ENCODE measurements around the gene CCDC201.

CCDC201 gene

GRCh38 chr7:45892407-45893035, 19.6 kb upstream of the CCDC201 start:
- no peak for DNase-seq

- no peak for DNase-seq
Observed at GRCh38 chr7:45891462-45892402, 18.9 kb upstream of the CCDC201 start.

- no peak for DNase-seq
Observed at GRCh38 chr7:45890902-45891461, 18.1 kb upstream of the CCDC201 start.

GRCh38 chr7:45890125-45890901, 17.4 kb upstream of the CCDC201 start:
- DNase-seq, result no peak

GRCh38 chr7:45889367-45890067, 16.6 kb upstream of the CCDC201 start:
- no peak for DNase-seq

GRCh38 chr7:45888993-45889366, 16.1 kb upstream of the CCDC201 start:
- DNase-seq, result no peak

- no peak for DNase-seq
Observed at GRCh38 chr7:45888185-45888992, 15.5 kb upstream of the CCDC201 start, which contains the start of gene IGFBP1. TSS of gene IGFBP1 (plus strand) at chr7:45888488. CDS start at chr7:45888653, 165 bp downstream.

- DNase-seq, result no peak
Observed at GRCh38 chr7:45886931-45887667, 14.2 kb upstream of the CCDC201 start.

- no peak for DNase-seq
Observed at GRCh38 chr7:45885264-45885882, 12.5 kb upstream of the CCDC201 start.

- no peak for DNase-seq
Observed at GRCh38 chr7:45884136-45884535, 11.3 kb upstream of the CCDC201 start.

GRCh38 chr7:45882465-45882810, 9.6 kb upstream of the CCDC201 start:
- DNase-seq, result no peak

GRCh38 chr7:45881759-45882464, 9.0 kb upstream of the CCDC201 start:
- DNase-seq, result no peak

GRCh38 chr7:45881280-45881758, 8.4 kb upstream of the CCDC201 start:
- no peak for DNase-seq

- no peak for DNase-seq
Observed at GRCh38 chr7:45880433-45880860, 7.6 kb upstream of the CCDC201 start.

GRCh38 chr7:45878457-45879144, 5.7 kb upstream of the CCDC201 start:
- no peak for DNase-seq

GRCh38 chr7:45876519-45876918, 3.6 kb upstream of the CCDC201 start:
- DNase-seq, result no peak

- no peak for DNase-seq
Observed at GRCh38 chr7:45874408-45875131, 1.7 kb upstream of the CCDC201 start.

- DNase-seq, result no peak
Observed at GRCh38 chr7:45873355-45873754, 473 bp upstream of the CCDC201 start.
